COLO668 (cell line): ENCODE results near the gene VBP1.
"Not testable (repeated sequence)": the region's sequence is repeated elsewhere in the genome, so short reads cannot be mapped to it uniquely, and the experiment has no call there.

Source experiments
- DNase-seq: peaks from one replicate; lab custom pipeline; 2025; ENCODE audit not compliant: unreplicated experiment; lab: John Stamatoyannopoulos, UW

Gene VBP1

GRCh38 chrX:155262970-155263754 is 46.9 kb downstream of the VBP1 start:
- DNase-seq, result no peak

- peak; percentile 87 for DNase-seq
These were observed 47.8 kb downstream of the VBP1 start, which contains the start of gene RAB39B for GRCh38 chrX:155263854-155264628. TSS of gene RAB39B (minus strand) at chrX:155264491. CDS start at chrX:155264288, 203 bp downstream.

- no peak for DNase-seq
These were observed 50.2 kb downstream of the VBP1 start for GRCh38 chrX:155266439-155266838.

GRCh38 chrX:155267995-155268394 is 51.7 kb downstream of the VBP1 start:
- DNase-seq, result not testable (repeated sequence)

- no peak for DNase-seq
These were observed 54.7 kb downstream of the VBP1 start for GRCh38 chrX:155270969-155271368.

GRCh38 chrX:155279873-155280272 is 63.6 kb downstream of the VBP1 start:
- no peak for DNase-seq
